HepG2 (cell line): ENCODE data around the gene TXNRD3.

ENCODE experiments used
- HNRNPLL ChIP-seq: fragments of 200-400 bp; formaldehyde crosslinking; IDR thresholded peaks from 2 replicates; pipeline ENCODE4 v1.6.1; 2017; ENCODE audit warnings: mild to moderate bottlenecking, low read depth, low read length; ENCODE audit not compliant: poor library complexity, severe bottlenecking
- NFE2 ChIP-seq: sonication (generic); formaldehyde crosslinking; IDR thresholded peaks from 2 replicates; pipeline ENCODE4 v1.4.0; 2020; ENCODE audit warnings: missing genetic modification reagents
- SMAD1 ChIP-seq: sonication (generic); formaldehyde crosslinking; IDR thresholded peaks from 2 replicates; pipeline ENCODE4 v1.4.0; 2020; ENCODE audit warnings: missing genetic modification reagents, low read depth, mild to moderate bottlenecking, borderline replicate concordance

GRCh38 chr3:126677862-126678503, 23.1 kb upstream of the TXNRD3 start:
- TF ChIP-seq NFE2 = no peak
- TF ChIP-seq SMAD1 (CRISPR knock-in tag) = no peak
- TF ChIP-seq HNRNPLL = no peak
